Hepatocyte (in vitro differentiated cells): ENCODE measurements around the gene SIDT1.

ENCODE experiments used
- CTCF ChIP-seq: fragments of 200-600 bp; sonication (generic); IDR thresholded peaks from 2 replicates; pipeline ENCODE4 v1.5.1; 2016; ENCODE audit warnings: antibody characterized with exemption, mild to moderate bottlenecking; ENCODE audit not compliant: poor library complexity
- EZH2 ChIP-seq: fragments of 200-600 bp; sonication (generic); IDR thresholded peaks from 2 replicates; pipeline ENCODE4 v1.6.1; 2016; ENCODE audit warnings: antibody characterized with exemption, mild to moderate bottlenecking, borderline replicate concordance

GRCh38 chr3:113658107-113658506 is 125.8 kb downstream of the SIDT1 start:
- TF ChIP-seq CTCF (no peak), EZH2 (no peak)
